Measurements from ENCODE around the gene IDH2. TPM values are rescaled to one million over a fixed set of nuclear protein-coding genes. Genes with fewer than 3 reads are reported as not detected.

Gene IDH2
- total RNA-seq, 1 donor from 2014 or later, result 90.8 TPM

- no peak for DNase-seq (ENCODE audit: low spot score)
Measured at GRCh38 chr15:90064911-90065681, 37.2 kb downstream of the IDH2 start.

- peak; percentile 63 for DNase-seq (ENCODE audit: low spot score)
Measured at GRCh38 chr15:90063770-90064247, 38.5 kb downstream of the IDH2 start.

- DNase-seq (ENCODE audit: low spot score), result no peak
Measured at GRCh38 chr15:90062973-90063769, 39.1 kb downstream of the IDH2 start.

GRCh38 chr15:90062462-90062932 lies 39.8 kb downstream of the IDH2 start:
- DNase-seq (ENCODE audit: low spot score), result peak; percentile 41

- peak; percentile 71 for DNase-seq (ENCODE audit: low spot score)
Measured at GRCh38 chr15:90062023-90062442, 40.2 kb downstream of the IDH2 start.

- no peak for DNase-seq (ENCODE audit: low spot score)
Measured at GRCh38 chr15:90060797-90061196, 41.5 kb downstream of the IDH2 start.

- DNase-seq (ENCODE audit: low spot score), result peak; percentile 88
Measured at GRCh38 chr15:90059208-90059985, 42.9 kb downstream of the IDH2 start.

- no peak for DNase-seq (ENCODE audit: low spot score)
Measured at GRCh38 chr15:90058775-90059174, 43.5 kb downstream of the IDH2 start.

GRCh38 chr15:90058308-90058707 lies 44.0 kb downstream of the IDH2 start:
- no peak for DNase-seq (ENCODE audit: low spot score)

- DNase-seq (ENCODE audit: low spot score), result no peak
Measured at GRCh38 chr15:90056529-90056928, 45.7 kb downstream of the IDH2 start.

- DNase-seq (ENCODE audit: low spot score), result no peak
Measured at GRCh38 chr15:90055182-90055581, 47.1 kb downstream of the IDH2 start.

- DNase-seq (ENCODE audit: low spot score), result no peak
Measured at GRCh38 chr15:90054618-90055097, 47.6 kb downstream of the IDH2 start.

GRCh38 chr15:90053685-90054466 lies 48.4 kb downstream of the IDH2 start:
- DNase-seq (ENCODE audit: low spot score), result no peak

GRCh38 chr15:90051874-90052273 lies 50.4 kb downstream of the IDH2 start:
- no peak for DNase-seq (ENCODE audit: low spot score)

- no peak for DNase-seq (ENCODE audit: low spot score)
Measured at GRCh38 chr15:90049666-90050604, 52.3 kb downstream of the IDH2 start.

- no peak for DNase-seq (ENCODE audit: low spot score)
Measured at GRCh38 chr15:90049030-90049429, 53.2 kb downstream of the IDH2 start.

GRCh38 chr15:90047956-90048575 lies 54.2 kb downstream of the IDH2 start:
- no peak for DNase-seq (ENCODE audit: low spot score)

- no peak for DNase-seq (ENCODE audit: low spot score)
Measured at GRCh38 chr15:90046911-90047392, 55.3 kb downstream of the IDH2 start.

- no peak for DNase-seq (ENCODE audit: low spot score)
Measured at GRCh38 chr15:90046289-90046688, 56.0 kb downstream of the IDH2 start.

Data from umbilical cord (tissue), 2 donors.